Keratinocyte (primary cell): ENCODE data around the gene DNAJC12. TPM values are rescaled to one million over a fixed set of nuclear protein-coding genes. Genes with fewer than 3 reads are reported as not detected.

ENCODE experiments used
- DNase-seq: peaks from one replicate; pipeline ENCODE4 v3.0.0-alpha.2; 2011; ENCODE audit warnings: low read depth, missing footprints, low spot score
- FAIRE-seq: peaks from 2 replicates; lab custom pipeline; 2011; peaks lifted over from hg19 to GRCh38; lab: Jason Lieb, UNC
- H2AFZ ChIP-seq: 2 replicates; pipeline ENCODE4 v1.6.0; 2012; ENCODE audit warnings: low read length, control low read depth, inconsistent platforms; ENCODE audit not compliant: control insufficient read depth
- H3K27ac ChIP-seq: 2 replicates; pipeline ENCODE4 v1.5.1; 2011; ENCODE audit warnings: low read length; ENCODE audit not compliant: control insufficient read depth, insufficient read depth
- H3K27me3 ChIP-seq: 3 replicates; pipeline ENCODE4 v1.6.0; 2011; ENCODE audit warnings: low read length; ENCODE audit not compliant: control insufficient read depth, insufficient read depth; ENCODE audit errors: extremely low read depth
- H3K36me3 ChIP-seq, 2 experiments: 2 replicates in 1 of 2; 3 replicates in 1 of 2; pipeline ENCODE4 v1.5.1; 2011; ENCODE audit warnings: low read length in 2 of 2, mild to moderate bottlenecking in 1 of 2; ENCODE audit not compliant: control insufficient read depth in 2 of 2, insufficient read depth in 2 of 2; ENCODE audit errors: extremely low read depth in 1 of 2
- H3K4me1 ChIP-seq: 3 replicates; pipeline ENCODE4 v1.5.1; 2011; ENCODE audit warnings: low read length; ENCODE audit not compliant: control insufficient read depth, insufficient read depth; ENCODE audit errors: extremely low read depth
- H3K4me2 ChIP-seq: 3 replicates; pipeline ENCODE4 v1.6.0; 2011; ENCODE audit warnings: low read depth, low read length; ENCODE audit not compliant: control insufficient read depth, insufficient read depth; ENCODE audit errors: extremely low read depth
- H3K4me3 ChIP-seq, 3 experiments: fragments of 200-600 bp in 1 of 3; sonication (generic) in 1 of 3; 2 replicates in 2 of 3; 3 replicates in 1 of 3; pipeline ENCODE4 v1.5.1; 2011 to 2016; ENCODE audit warnings: low read length in 3 of 3, mild to moderate bottlenecking in 3 of 3, control low read depth in 2 of 3, inconsistent platforms in 1 of 3, low read depth in 1 of 3, mixed read lengths in 1 of 3, mixed run types in 1 of 3, moderate library complexity in 1 of 3; ENCODE audit not compliant: control insufficient read depth in 2 of 3, insufficient read depth in 2 of 3; ENCODE audit errors: extremely low read depth in 1 of 3
- H3K79me2 ChIP-seq: 2 replicates; pipeline ENCODE4 v1.6.0; 2012; ENCODE audit warnings: low read length; ENCODE audit not compliant: control insufficient read depth, insufficient read depth
- H3K9ac ChIP-seq: 3 replicates; pipeline ENCODE4 v1.6.0; 2011; ENCODE audit warnings: low read length; ENCODE audit not compliant: control insufficient read depth, insufficient read depth; ENCODE audit errors: extremely low read depth
- H3K9me1 ChIP-seq: 3 replicates; pipeline ENCODE4 v1.6.0; 2011; ENCODE audit warnings: low read length; ENCODE audit not compliant: control insufficient read depth, insufficient read depth; ENCODE audit errors: extremely low read depth
- H3K9me3 ChIP-seq: 2 replicates; pipeline ENCODE4 v1.5.1; 2012; ENCODE audit warnings: low read depth, low read length; ENCODE audit not compliant: control insufficient read depth
- H4K20me1 ChIP-seq: 3 replicates; pipeline ENCODE4 v1.6.0; 2011; ENCODE audit warnings: low read length; ENCODE audit not compliant: control insufficient read depth, insufficient read depth; ENCODE audit errors: extremely low read depth
- CTCF ChIP-seq, 3 experiments: IDR thresholded peaks in 1 of 3; conservative IDR thresholded peaks in 1 of 3; optimal IDR thresholded peaks in 1 of 3; 2 replicates in 2 of 3; 3 replicates in 1 of 3; pipeline versions ENCODE3 to v1.5.1; 2011; ENCODE audit warnings: low read length in 3 of 3, mild to moderate bottlenecking in 3 of 3, moderate library complexity in 2 of 3, control low read depth in 1 of 3, inconsistent platforms in 1 of 3; ENCODE audit not compliant: insufficient read depth in 2 of 3; ENCODE audit errors: extremely low read depth in 1 of 3
- EZH2 ChIP-seq: IDR thresholded peaks from one replicate; pipeline ENCODE4 v1.6.1; 2012; ENCODE audit warnings: inconsistent platforms, mild to moderate bottlenecking, low read length, moderate library complexity
- dilution Hi-C: fragments of 300-500 bp; cut with MboI; formaldehyde crosslinking; loops from one replicate; pipeline ENCODE4 v1.7.0; 2020; ENCODE audit warnings: low sequenced_read_pairs; ENCODE audit not compliant: extremely low pct_ligation_motif_present
- polyA minus RNA-seq, 3 experiments: library from RNA; depleted of rRNA, polyadenylated mRNA; stranded (reverse); fragments of >200 nt; gene quantifications; 1 replicate in 1 of 3; 2 replicates in 1 of 3; 3 replicates in 1 of 3; pipeline ENCODE4 v1.2.3, GENCODE V29; 2011
- polyA plus RNA-seq, 5 experiments: library from polyadenylated mRNA; depleted of rRNA in 3 of 5; stranded (reverse) in 3 of 5; stranded (forward) in 1 of 5; unstranded in 1 of 5; fragments of >200 nt; gene quantifications; 1 replicate in 1 of 5; 2 replicates in 3 of 5; 3 replicates in 1 of 5; pipeline versions ENCODE4 v1.2.1 to v1.2.3, GENCODE V29; 2011 to 2012; ENCODE audit warnings: missing spikeins in 2 of 5, low read depth in 1 of 5, low replicate concordance in 1 of 5

The DNAJC12 gene
- 0.31 to 0.45 TPM (median 0.31 TPM) in 3 replicates for polyA plus RNA-seq
- polyA plus RNA-seq (2011; ENCODE audit: low read depth) = 0.22 TPM
- polyA plus RNA-seq (2011; cell fraction: cytosol; rRNA removed) = 0.19 and 0.56 TPM in 2 replicates
- polyA plus RNA-seq (2011; cell fraction: nucleus; rRNA removed) = 0.56 and 0.67 TPM in 2 replicates
- polyA plus RNA-seq (2012; ENCODE audit: low replicate concordance) = 0.13 and 0.21 TPM in 2 replicates
- polyA minus RNA-seq = not detected in 3 replicates
- polyA minus RNA-seq (2011; cell fraction: cytosol; rRNA and poly(A)+ RNA removed) = not detected
- 1.2 TPM in 1 of 2 replicates, not detected in the other for polyA minus RNA-seq (2011; cell fraction: nucleus; rRNA and poly(A)+ RNA removed)

GRCh38 chr10:67837541-67838314 lies at the start of gene DNAJC12:
Gene DNAJC12, minus strand, starts transcription at chr10:67838188. Its CDS starts 177 bp downstream, at chr10:67838011.
- Histone ChIP-seq H3K4me3 (no peak within 1 kb of the TSS), H3K9ac (no peak within 1 kb of the TSS), H3K9me3 (no peaks in the 10 kb centered on the region), H3K79me2 (no peaks in the 10 kb centered on the region), H2AFZ (peak within 1 kb of the TSS; percentile 68), H3K4me1 (no peaks in the 10 kb centered on the region), H3K27me3 (no peaks in the 10 kb centered on the region), H3K9me1 (no peaks in the 10 kb centered on the region), H3K36me3 (no peaks in the 10 kb centered on the region), H3K27ac (no peak within 1 kb of the TSS), H3K4me2 (no peak within 1 kb of the TSS), H4K20me1 (no peaks in the 10 kb centered on the region)
- TF ChIP-seq EZH2 = no peak
- FAIRE-seq (peak; percentile 26), DNase-seq (no peak)
- dilution Hi-C loops = loop anchor here (10.0 kb wide), 1 partner anchor 57 kb away; no protein-coding TSS in a partner anchor

GRCh38 chr10:67884842-67885670 lies 47.1 kb upstream of the DNAJC12 start:
- H3K9me3 ChIP-seq = no peaks in the 10 kb centered on the region
- H3K27me3 ChIP-seq = no peaks in the 10 kb centered on the region
- peaks cover 6% of the 10 kb centered on the region for H3K4me1 ChIP-seq
- H3K27ac ChIP-seq = peak overlapping the region; percentile 72
- H3K36me3 ChIP-seq = peaks cover 0 to 4% of the 10 kb centered on the region in 2 experiments
- H3K79me2 ChIP-seq = peaks cover 17% of the 10 kb centered on the region
- H3K9me1 ChIP-seq = peaks cover 2% of the 10 kb centered on the region
- H3K4me2 ChIP-seq = peak overlapping the region; percentile 38
- peak overlapping the region; percentile 85 for H3K9ac ChIP-seq
- H3K4me3 ChIP-seq = peak overlapping the region; percentile 78 to 89 (median 82)
- dilution Hi-C loops = no loop called here
- FAIRE-seq = no peak
- H4K20me1 ChIP-seq = no peaks in the 10 kb centered on the region
- DNase-seq = no peak
- TF ChIP-seq EZH2 (no peak), CTCF (optimal IDR thresholded peaks at IDR 0.05 in 1 of 3, IDR thresholded peaks at IDR 0.05 in 1 of 3, conservative IDR thresholded peaks at IDR 0.05 in 1 of 3; ENCODE audit: extremely low read depth in 1 of 3, insufficient read depth in 2 of 3, low read length in 3 of 3) (no peak)
- H2AFZ ChIP-seq = peak overlapping the region; percentile 49
